Prostate gland (tissue), 2 donors: Measurements from ENCODE around the gene ZFHX3. TPM values are rescaled to one million over a fixed set of nuclear protein-coding genes. Genes with fewer than 3 reads are reported as not detected.
A peak's percentile ranks its signal among the peaks of the same experiment; 100 is the strongest.

Source experiments
- DNase-seq: peaks from one replicate; pipeline ENCODE4 v3.0.0-alpha.2; 2019; ENCODE audit warnings: low spot score
- H3K27ac ChIP-seq, 2 donors: fragments of 200-600 bp; sonication (generic); 2 replicates each; pipeline ENCODE4 v1.5.1; 2017 to 2019
- H3K27me3 ChIP-seq: fragments of 200-600 bp; sonication (generic); replicated peaks from 2 replicates; pipeline ENCODE4 v1.5.1; 2019; ENCODE audit not compliant: insufficient read depth
- H3K36me3 ChIP-seq, 2 donors: fragments of 200-600 bp; sonication (generic); 1 replicate in 1 of 2; 2 replicates in 1 of 2; pipeline versions ENCODE4 v1.5.1 to v1.8.1; 2017 to 2019
- H3K4me1 ChIP-seq: fragments of 200-600 bp; sonication (generic); replicated peaks from 2 replicates; pipeline ENCODE4 v1.5.1; 2019
- H3K4me3 ChIP-seq, 2 donors: fragments of 200-600 bp; sonication (generic); 2 replicates each; pipeline ENCODE4 v1.5.1; 2017 to 2019
- H3K9me3 ChIP-seq: fragments of 200-600 bp; sonication (generic); 2 replicates; pipeline ENCODE4 v1.5.1; 2017
- POLR2A ChIP-seq: fragments of 450-650 bp; IDR thresholded peaks from one replicate; pipeline ENCODE4 v1.6.1; 2016; ENCODE audit warnings: antibody characterized with exemption, mild to moderate bottlenecking
- POLR2AphosphoS5 ChIP-seq: sonication (generic); formaldehyde crosslinking; IDR thresholded peaks from one replicate; pipeline ENCODE4 v1.6.1; 2017; ENCODE audit warnings: antibody characterized with exemption
- WGBS: methylation state at CpG from one replicate; pipeline ENCODE4 v1.1.5; 2018; 5-methylcytosine and 5-hydroxymethylcytosine counted together
- intact Hi-C: fragments of 100-400 bp; cut with DNase I; formaldehyde crosslinking; loops from one replicate; pipeline ENCODE4 v1.14.2; 2022
- total RNA-seq, 2 donors: library from RNA; depleted of rRNA; stranded (reverse); fragments of >200 nt; gene quantifications; one replicate each; pipeline ENCODE4 v1.1.0, GENCODE V29; 2016
- TF ChIP-seq, protein P1 (sequence below), 4 experiments: fragments of 200-600 bp in 2 of 4; fragments of 450-650 bp in 2 of 4; sonication (generic) in 2 of 4; IDR thresholded peaks; 1 replicate in 3 of 4; 2 replicates in 1 of 4; pipeline ENCODE4 v1.5.1; 2016 to 2019; ENCODE audit warnings: antibody characterized with exemption in 4 of 4, mild to moderate bottlenecking in 2 of 4, moderate library complexity in 2 of 4

ZFHX3 gene
- total RNA-seq, 2 donors from 2014 or later: 51.1 to 53.9 TPM

DNA sequence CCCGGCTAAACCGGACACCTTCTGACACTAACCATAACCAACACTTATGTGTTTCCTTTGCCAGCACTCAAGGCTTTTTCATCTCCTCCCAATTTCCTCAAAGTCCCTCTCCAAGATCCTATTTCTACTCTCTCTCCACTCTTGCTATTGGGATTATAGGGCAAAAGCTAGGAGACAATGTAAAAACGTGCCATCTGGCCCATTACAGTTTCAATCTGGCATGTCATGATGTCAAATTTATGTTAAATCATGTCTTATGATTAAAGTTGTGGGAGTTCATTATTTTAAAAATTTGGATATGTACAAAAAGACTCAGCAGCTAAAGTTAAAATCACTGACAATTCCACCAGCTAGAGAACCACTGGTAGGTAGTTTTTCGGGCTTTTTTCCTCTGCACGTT lies 77.3 kb downstream of the ZFHX3 start:
- Histone ChIP-seq H3K9me3 (no peaks in the 10 kb centered on the region), H3K4me3 (no peak overlapping the region), H3K27me3 (no peaks in the 10 kb centered on the region), H3K27ac (peak overlapping the region in 1 of 2 donors; percentile 69), H3K36me3 (no peaks in the 10 kb centered on the region), H3K4me1 (peaks cover 18% of the 10 kb centered on the region)
- no peak for DNase-seq
- TF ChIP-seq POLR2AphosphoS5: no peak
- WGBS: 94% methylated on average over 5 of the region's 5 CpGs
- intact Hi-C loops: no loop called here

DNA sequence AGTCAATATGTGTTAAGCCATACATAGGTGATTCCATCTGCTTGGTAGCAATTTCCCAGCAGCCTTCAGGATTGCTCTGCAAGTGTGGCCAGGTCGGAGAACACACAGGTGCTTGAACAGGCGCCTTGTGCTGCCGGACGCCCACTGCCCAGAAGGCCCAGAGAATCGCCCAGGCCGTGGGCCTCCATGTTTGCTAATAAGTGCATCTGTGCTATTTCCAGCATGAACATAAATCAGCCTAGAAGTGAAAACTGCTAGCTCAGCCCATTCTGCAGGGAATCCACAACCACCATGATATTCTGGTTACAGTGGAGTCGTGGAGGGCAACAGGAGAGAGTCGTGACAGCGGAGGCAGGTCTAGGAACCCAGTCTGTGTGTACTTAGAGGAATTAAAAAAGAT lies 78.1 kb downstream of the ZFHX3 start:
- TF ChIP-seq, protein P1, sequence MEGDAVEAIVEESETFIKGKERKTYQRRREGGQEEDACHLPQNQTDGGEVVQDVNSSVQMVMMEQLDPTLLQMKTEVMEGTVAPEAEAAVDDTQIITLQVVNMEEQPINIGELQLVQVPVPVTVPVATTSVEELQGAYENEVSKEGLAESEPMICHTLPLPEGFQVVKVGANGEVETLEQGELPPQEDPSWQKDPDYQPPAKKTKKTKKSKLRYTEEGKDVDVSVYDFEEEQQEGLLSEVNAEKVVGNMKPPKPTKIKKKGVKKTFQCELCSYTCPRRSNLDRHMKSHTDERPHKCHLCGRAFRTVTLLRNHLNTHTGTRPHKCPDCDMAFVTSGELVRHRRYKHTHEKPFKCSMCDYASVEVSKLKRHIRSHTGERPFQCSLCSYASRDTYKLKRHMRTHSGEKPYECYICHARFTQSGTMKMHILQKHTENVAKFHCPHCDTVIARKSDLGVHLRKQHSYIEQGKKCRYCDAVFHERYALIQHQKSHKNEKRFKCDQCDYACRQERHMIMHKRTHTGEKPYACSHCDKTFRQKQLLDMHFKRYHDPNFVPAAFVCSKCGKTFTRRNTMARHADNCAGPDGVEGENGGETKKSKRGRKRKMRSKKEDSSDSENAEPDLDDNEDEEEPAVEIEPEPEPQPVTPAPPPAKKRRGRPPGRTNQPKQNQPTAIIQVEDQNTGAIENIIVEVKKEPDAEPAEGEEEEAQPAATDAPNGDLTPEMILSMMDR (IDR thresholded peaks at IDR 0.05): no peak
- WGBS: 86% methylated on average over 9 of the region's 9 CpGs
- no peaks in the 10 kb centered on the region for H3K36me3 ChIP-seq
- no peaks in the 10 kb centered on the region for H3K27me3 ChIP-seq
- H3K27ac ChIP-seq: peak overlapping the region; percentile 50 to 69
- H3K4me1 ChIP-seq: peaks cover 15% of the 10 kb centered on the region
- no peaks in the 10 kb centered on the region for H3K9me3 ChIP-seq
- intact Hi-C loops: no loop called here
- no peak for DNase-seq
- H3K4me3 ChIP-seq: no peak overlapping the region

DNA sequence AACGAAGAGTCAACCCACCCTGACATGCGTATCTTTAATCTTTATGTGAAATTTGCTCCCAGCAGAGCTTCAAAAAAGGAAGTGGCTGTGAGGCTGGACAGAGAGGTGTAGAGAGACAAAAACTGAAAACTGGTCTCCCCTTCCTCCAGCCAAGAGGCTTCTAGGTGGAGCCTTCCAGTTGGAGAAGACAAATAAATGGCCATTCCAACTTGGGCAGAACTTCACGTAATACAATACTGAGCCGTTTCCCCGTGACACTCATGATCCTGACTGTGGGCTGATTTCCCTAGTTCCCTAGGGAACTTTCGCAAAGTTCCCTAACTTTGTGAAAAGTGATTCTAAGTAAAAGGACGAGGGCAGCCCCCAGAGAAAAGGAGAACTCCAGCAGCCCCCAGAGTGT lies 78.8 kb downstream of the ZFHX3 start:
- Histone ChIP-seq H3K27ac (peak overlapping the region; percentile 50 to 69), H3K27me3 (no peaks in the 10 kb centered on the region), H3K36me3 (no peaks in the 10 kb centered on the region), H3K4me3 (no peak overlapping the region), H3K4me1 (peaks cover 12% of the 10 kb centered on the region), H3K9me3 (no peaks in the 10 kb centered on the region)
- no peak for TF ChIP-seq POLR2AphosphoS5
- TF ChIP-seq POLR2A: no peak
- TF ChIP-seq, protein P1 (IDR thresholded peaks at IDR 0.05): no peak
- WGBS: 56% methylated on average over 7 of the region's 7 CpGs
- intact Hi-C loops: no loop called here
- DNase-seq: no peak

- H3K9me3 ChIP-seq: no peaks in the 10 kb centered on the region
- peak; percentile 54 for DNase-seq
- peak overlapping the region in 1 of 2 donors; percentile 69 for H3K27ac ChIP-seq
- 37% methylated on average over 5 of the region's 5 CpGs for WGBS
- TF ChIP-seq POLR2A (no peak), POLR2AphosphoS5 (peak; percentile 87)
- TF ChIP-seq, protein P1 (IDR thresholded peaks at IDR 0.05): no peak
- H3K36me3 ChIP-seq: no peaks in the 10 kb centered on the region
- H3K4me3 ChIP-seq: no peak overlapping the region
- intact Hi-C loops: no loop called here
- peaks cover 12% of the 10 kb centered on the region for H3K4me1 ChIP-seq
- H3K27me3 ChIP-seq: no peaks in the 10 kb centered on the region
Observed at GRCh38 chr16:72967941-72968340, 80.0 kb downstream of the ZFHX3 start.

DNA sequence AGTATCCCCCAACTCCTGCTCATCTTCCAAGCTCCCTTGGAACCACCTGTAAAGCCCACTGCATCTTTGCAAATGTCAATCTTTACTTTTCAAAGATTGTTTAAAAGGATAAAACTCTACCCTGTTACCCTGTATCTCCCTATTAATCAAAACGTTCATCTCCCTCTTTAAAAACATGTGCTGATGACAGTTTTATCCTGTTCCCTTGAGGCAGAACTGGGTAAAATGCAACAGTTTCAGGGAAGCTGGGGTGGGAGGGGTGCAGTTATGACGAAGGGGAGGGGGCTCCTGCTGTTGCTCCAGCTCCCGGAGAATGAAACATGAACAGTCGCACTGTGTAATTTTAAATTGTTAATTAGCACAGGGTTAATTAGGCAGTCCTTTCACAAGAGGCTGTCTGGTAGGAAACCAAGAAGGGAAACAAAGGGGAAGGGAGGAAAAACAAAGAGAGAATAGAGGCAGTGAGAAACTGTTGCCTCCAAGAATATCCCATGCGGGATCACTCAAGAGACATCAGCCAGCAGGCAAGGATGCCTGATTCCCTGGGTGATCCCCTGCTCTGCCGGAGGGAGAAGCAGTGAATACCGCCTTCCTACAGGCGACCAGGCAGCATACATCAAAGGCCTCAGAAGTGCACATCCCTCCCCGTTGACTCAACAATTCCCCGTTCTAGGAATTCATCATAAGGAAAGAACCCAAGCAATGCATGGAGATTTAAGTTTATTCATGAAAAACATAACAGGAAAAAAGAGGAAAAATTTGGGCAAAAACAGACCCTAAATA lies 84.2 kb downstream of the ZFHX3 start:
- Histone ChIP-seq H3K27me3 (no peaks in the 10 kb centered on the region), H3K9me3 (no peaks in the 10 kb centered on the region), H3K36me3 (peaks cover 0 to 8% of the 10 kb centered on the region in 2 donors), H3K27ac (peak overlapping the region in 1 of 2 donors; percentile 66), H3K4me1 (peaks cover 9% of the 10 kb centered on the region), H3K4me3 (no peak overlapping the region)
- DNase-seq: no peak
- intact Hi-C loops: no loop called here
- WGBS: 61% methylated on average over 10 of the region's 10 CpGs
- TF ChIP-seq POLR2A (no peak), POLR2AphosphoS5 (no peak)
- TF ChIP-seq, protein P1 (IDR thresholded peaks at IDR 0.05): no peak
